PC-9 (cell line): Measurements from ENCODE around the gene LYSMD2. TPM values are rescaled to one million over a fixed set of nuclear protein-coding genes. Genes with fewer than 3 reads are reported as not detected.

Source experiments
- BruUV-seq: library from RNA; stranded (reverse); fragments of 400-500 nt; replicated peaks from 2 replicates; lab custom pipeline; 2021; lab: Mats Ljungman, UMichigan
- CTCF ChIA-PET: fragments of 300-600 bp; sonication (Branson Sonifier 250); formaldehyde crosslinking; loops from one replicate; lab custom pipeline; 2022; ENCODE audit warnings: antibody characterized with exemption; lab: Charles Lee
- POLR2A ChIA-PET: fragments of 300-600 bp; sonication (Branson Sonifier 250); formaldehyde crosslinking; loops from one replicate; lab custom pipeline; 2022; ENCODE audit warnings: antibody characterized with exemption; ENCODE audit not compliant: unreplicated experiment; lab: Charles Lee
- DNase-seq, 2 experiments: peaks; one replicate each; pipeline versions ENCODE4 v3.0.0 to v3.0.0-alpha.2; 2015 to 2022; ENCODE audit warnings: mixed read lengths in 1 of 2
- H2AFZ ChIP-seq: fragments of 200-600 bp; sonication (generic); 2 replicates; pipeline ENCODE4 v1.8.1; 2017; ENCODE audit warnings: antibody characterized with exemption
- H3F3A ChIP-seq: fragments of 200-600 bp; sonication (generic); 2 replicates; pipeline ENCODE4 v1.8.1; 2017; ENCODE audit warnings: antibody characterized with exemption, mild to moderate bottlenecking, low read depth; ENCODE audit not compliant: insufficient read depth
- H3K27ac ChIP-seq: fragments of 200-600 bp; sonication (generic); 2 replicates; pipeline ENCODE4 v1.6.1; 2016; ENCODE audit warnings: mixed run types
- H3K27me3 ChIP-seq: fragments of 200-600 bp; sonication (generic); 2 replicates; pipeline ENCODE4 v1.6.1; 2016; ENCODE audit warnings: low read depth, mixed run types; ENCODE audit not compliant: insufficient read depth
- H3K36me3 ChIP-seq: fragments of 200-600 bp; sonication (generic); 2 replicates; pipeline ENCODE4 v1.6.1; 2016; ENCODE audit warnings: low read depth, mixed run types
- H3K4me1 ChIP-seq: fragments of 200-600 bp; sonication (generic); replicated peaks from 2 replicates; pipeline ENCODE4 v1.6.1; 2016; ENCODE audit warnings: mixed run types; ENCODE audit not compliant: insufficient read depth
- H3K4me2 ChIP-seq: fragments of 200-600 bp; sonication (generic); 2 replicates; pipeline ENCODE4 v1.6.1; 2017; ENCODE audit warnings: mixed run types
- H3K4me3 ChIP-seq: fragments of 200-600 bp; sonication (generic); 2 replicates; pipeline ENCODE4 v1.6.1; 2016; ENCODE audit warnings: mixed run types
- H3K79me2 ChIP-seq: fragments of 200-600 bp; sonication (generic); 2 replicates; pipeline ENCODE4 v1.6.1; 2017; ENCODE audit warnings: low read depth, mixed run types
- H3K9me2 ChIP-seq: fragments of 200-600 bp; sonication (generic); 2 replicates; pipeline ENCODE4 v1.8.1; 2017; ENCODE audit warnings: mild to moderate bottlenecking; ENCODE audit not compliant: insufficient read depth
- H3K9me3 ChIP-seq: fragments of 200-600 bp; sonication (generic); 2 replicates; pipeline ENCODE4 v1.8.1; 2016; ENCODE audit warnings: low read depth; ENCODE audit not compliant: insufficient read depth
- H4K20me1 ChIP-seq: fragments of 200-600 bp; sonication (generic); 2 replicates; pipeline ENCODE4 v1.8.1; 2017; ENCODE audit not compliant: insufficient read depth
- EZH2 ChIP-seq: fragments of 200-600 bp; sonication (generic); IDR thresholded peaks from 2 replicates; pipeline ENCODE4 v1.8.0; 2017; ENCODE audit warnings: antibody characterized with exemption, low read depth
- intact Hi-C: fragments of 100-400 bp; cut with micrococcal nuclease; formaldehyde crosslinking; loops from one replicate; pipeline ENCODE4 v1.10.0; 2022; ENCODE audit not compliant: unreplicated experiment
- total RNA-seq: library from RNA; stranded (reverse); gene quantifications from 2 replicates; pipeline ENCODE4 v1.2.3, GENCODE V29; 2021
- TF ChIP-seq, protein P1 (sequence below): fragments of 200-600 bp; sonication (generic); conservative IDR thresholded peaks from 2 replicates; pipeline ENCODE4 v1.6.1; 2017; ENCODE audit warnings: mixed run types, antibody characterized with exemption, mild to moderate bottlenecking, moderate library complexity

Gene LYSMD2
- total RNA-seq, 1 experiment from 2014 or later = 11.1 TPM

DNA sequence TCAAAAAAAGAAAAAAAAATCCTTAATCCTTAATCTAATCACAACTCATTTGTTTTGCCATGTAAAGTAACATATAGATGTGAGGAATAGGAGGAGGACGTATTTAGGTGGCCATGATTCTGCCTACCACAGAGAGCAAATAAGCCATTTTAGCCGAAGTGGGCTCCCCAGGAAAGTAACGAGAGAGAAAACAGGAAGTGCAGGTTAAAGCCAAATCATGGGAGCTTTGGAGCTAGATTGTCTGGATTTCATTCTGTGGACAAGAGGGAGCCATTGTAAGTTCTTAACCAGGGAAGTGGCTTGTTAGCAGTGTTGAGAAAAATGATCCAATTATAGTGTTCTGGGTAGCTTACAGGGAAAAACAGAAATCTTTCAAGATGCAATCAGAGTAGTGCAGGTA, 23.4 kb upstream of the LYSMD2 start:
- Histone ChIP-seq H3K9me3 (no peaks in the 10 kb centered on the region), H3K4me1 (no peaks in the 10 kb centered on the region), H4K20me1 (no peaks in the 10 kb centered on the region), H3K4me2 (no peak overlapping the region), H3K9me2 (no peaks in the 10 kb centered on the region), H3K36me3 (no peaks in the 10 kb centered on the region), H3K4me3 (no peak overlapping the region), H3F3A (no peaks in the 10 kb centered on the region), H3K27ac (no peak overlapping the region), H2AFZ (no peak overlapping the region), H3K79me2 (no peaks in the 10 kb centered on the region), H3K27me3 (no peaks in the 10 kb centered on the region)
- intact Hi-C loops = no loop called here
- no TSS peak for BruUV-seq
- ChIA-PET CTCF (no interaction called here), POLR2A (no interaction called here)
- DNase-seq = no peak
- no peak for TF ChIP-seq EZH2
- TF ChIP-seq, protein P1, sequence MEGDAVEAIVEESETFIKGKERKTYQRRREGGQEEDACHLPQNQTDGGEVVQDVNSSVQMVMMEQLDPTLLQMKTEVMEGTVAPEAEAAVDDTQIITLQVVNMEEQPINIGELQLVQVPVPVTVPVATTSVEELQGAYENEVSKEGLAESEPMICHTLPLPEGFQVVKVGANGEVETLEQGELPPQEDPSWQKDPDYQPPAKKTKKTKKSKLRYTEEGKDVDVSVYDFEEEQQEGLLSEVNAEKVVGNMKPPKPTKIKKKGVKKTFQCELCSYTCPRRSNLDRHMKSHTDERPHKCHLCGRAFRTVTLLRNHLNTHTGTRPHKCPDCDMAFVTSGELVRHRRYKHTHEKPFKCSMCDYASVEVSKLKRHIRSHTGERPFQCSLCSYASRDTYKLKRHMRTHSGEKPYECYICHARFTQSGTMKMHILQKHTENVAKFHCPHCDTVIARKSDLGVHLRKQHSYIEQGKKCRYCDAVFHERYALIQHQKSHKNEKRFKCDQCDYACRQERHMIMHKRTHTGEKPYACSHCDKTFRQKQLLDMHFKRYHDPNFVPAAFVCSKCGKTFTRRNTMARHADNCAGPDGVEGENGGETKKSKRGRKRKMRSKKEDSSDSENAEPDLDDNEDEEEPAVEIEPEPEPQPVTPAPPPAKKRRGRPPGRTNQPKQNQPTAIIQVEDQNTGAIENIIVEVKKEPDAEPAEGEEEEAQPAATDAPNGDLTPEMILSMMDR = no peak

DNA sequence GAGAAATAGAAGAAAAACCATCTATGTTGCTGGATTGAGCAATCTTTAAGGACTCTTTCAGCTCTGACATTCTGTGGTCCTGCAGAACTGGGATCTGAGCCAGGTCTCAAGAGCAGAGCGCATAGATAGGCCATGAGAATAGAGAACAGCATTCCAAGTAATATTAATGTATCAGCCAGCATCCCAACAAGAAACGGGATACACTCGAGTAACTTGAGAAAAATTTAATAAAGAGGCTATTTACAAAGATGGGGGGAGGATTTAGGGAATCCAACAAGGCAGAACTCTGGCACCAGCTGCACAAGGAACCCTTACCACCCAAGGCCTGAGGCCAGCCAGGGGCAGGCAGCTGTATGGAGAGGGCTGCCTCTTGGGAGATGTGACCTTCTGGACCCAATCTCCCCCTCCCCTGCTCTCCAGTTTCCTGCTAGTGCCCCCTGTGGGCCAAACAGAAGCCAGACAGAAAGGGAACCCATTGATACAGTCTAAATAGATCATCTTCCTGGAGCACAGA, 22.2 kb upstream of the LYSMD2 start:
- intact Hi-C loops = no loop called here
- no peaks in the 10 kb centered on the region for H3K9me2 ChIP-seq
- no peaks in the 10 kb centered on the region for H4K20me1 ChIP-seq
- H3K79me2 ChIP-seq = no peaks in the 10 kb centered on the region
- H3K27me3 ChIP-seq = no peaks in the 10 kb centered on the region
- no peaks in the 10 kb centered on the region for H3K4me1 ChIP-seq
- no peaks in the 10 kb centered on the region for H3F3A ChIP-seq
- H2AFZ ChIP-seq = no peak overlapping the region
- BruUV-seq = no TSS peak
- H3K4me3 ChIP-seq = no peak overlapping the region
- no peaks in the 10 kb centered on the region for H3K36me3 ChIP-seq
- H3K9me3 ChIP-seq = no peaks in the 10 kb centered on the region
- no peak overlapping the region for H3K4me2 ChIP-seq
- ChIA-PET CTCF (no interaction called here), POLR2A (no interaction called here)
- no peak for DNase-seq
- H3K27ac ChIP-seq = no peak overlapping the region
- no peak for TF ChIP-seq EZH2

GRCh38 chr15:51758645-51759044, 21.2 kb upstream of the LYSMD2 start:
- POLR2A ChIA-PET = no interaction called here
- H2AFZ ChIP-seq = no peak overlapping the region

More at GRCh38 chr15:51758645-51759044, 21.2 kb upstream of the LYSMD2 start:
- no peaks in the 10 kb centered on the region for H3K4me1 ChIP-seq
- no peak overlapping the region for H3K4me3 ChIP-seq
- no peak overlapping the region for H3K27ac ChIP-seq
- CTCF ChIA-PET = no interaction called here
- TF ChIP-seq, protein P1 = no peak
- TF ChIP-seq EZH2 = no peak
- no peak overlapping the region for H3K4me2 ChIP-seq
- H4K20me1 ChIP-seq = no peaks in the 10 kb centered on the region
- no peaks in the 10 kb centered on the region for H3K27me3 ChIP-seq
- no peak for DNase-seq
- no peaks in the 10 kb centered on the region for H3K79me2 ChIP-seq
- H3K9me3 ChIP-seq = no peaks in the 10 kb centered on the region
- BruUV-seq = no TSS peak
- no peaks in the 10 kb centered on the region for H3K36me3 ChIP-seq
- intact Hi-C loops = no loop called here
- H3K9me2 ChIP-seq = no peaks in the 10 kb centered on the region
- no peaks in the 10 kb centered on the region for H3F3A ChIP-seq
